ENCODE results near the gene GSTA1. TPM values are rescaled to one million over a fixed set of nuclear protein-coding genes. Genes with fewer than 3 reads are reported as not detected.
"Not testable (repeated sequence)": the region's sequence is repeated elsewhere in the genome, so short reads cannot be mapped to it uniquely, and the experiment has no call there.

Gene GSTA1
- total RNA-seq, 4 donors from 2014 or later: not detected

GRCh38 chr6:52808660-52809059 lies 5.0 kb upstream of the GSTA1 start:
- no peaks in the 10 kb centered on the region for H3K36me3 ChIP-seq

GRCh38 chr6:52802806-52803205 lies 810 bp downstream of the GSTA1 start:
- Histone ChIP-seq H3K4me1 (no peaks in the 10 kb centered on the region), H3K36me3 (no peaks in the 10 kb centered on the region), H3K4me3 (no peak overlapping the region), H3K27me3 (no peaks in the 10 kb centered on the region), H3K9me3 (no peaks in the 10 kb centered on the region), H3K27ac (replicated peaks in 1 of 4) (no peak overlapping the region)
- no peak for DNase-seq (ENCODE audit: extremely low spot score)
- intact Hi-C loops (cut with DNase I): no loop called here
- WGBS: 82% methylated on average over 1 of the region's 1 CpG
- no peak for TF ChIP-seq EP300 (IDR thresholded peaks at IDR 0.05)

More at GRCh38 chr6:52808660-52809059, 5.0 kb upstream of the GSTA1 start:
- WGBS: 89% methylated on average over 5 of the region's 5 CpGs
- Histone ChIP-seq H3K4me1 (no peaks in the 10 kb centered on the region), H3K9me3 (no peaks in the 10 kb centered on the region), H3K4me3 (no peak overlapping the region), H3K27ac (replicated peaks in 1 of 4) (no peak overlapping the region), H3K27me3 (no peaks in the 10 kb centered on the region)
- intact Hi-C loops (cut with DNase I): no loop called here
- TF ChIP-seq POLR2AphosphoS5 (IDR thresholded peaks at IDR 0.05): no peak
- DNase-seq (ENCODE audit: extremely low spot score): no peak

DNA sequence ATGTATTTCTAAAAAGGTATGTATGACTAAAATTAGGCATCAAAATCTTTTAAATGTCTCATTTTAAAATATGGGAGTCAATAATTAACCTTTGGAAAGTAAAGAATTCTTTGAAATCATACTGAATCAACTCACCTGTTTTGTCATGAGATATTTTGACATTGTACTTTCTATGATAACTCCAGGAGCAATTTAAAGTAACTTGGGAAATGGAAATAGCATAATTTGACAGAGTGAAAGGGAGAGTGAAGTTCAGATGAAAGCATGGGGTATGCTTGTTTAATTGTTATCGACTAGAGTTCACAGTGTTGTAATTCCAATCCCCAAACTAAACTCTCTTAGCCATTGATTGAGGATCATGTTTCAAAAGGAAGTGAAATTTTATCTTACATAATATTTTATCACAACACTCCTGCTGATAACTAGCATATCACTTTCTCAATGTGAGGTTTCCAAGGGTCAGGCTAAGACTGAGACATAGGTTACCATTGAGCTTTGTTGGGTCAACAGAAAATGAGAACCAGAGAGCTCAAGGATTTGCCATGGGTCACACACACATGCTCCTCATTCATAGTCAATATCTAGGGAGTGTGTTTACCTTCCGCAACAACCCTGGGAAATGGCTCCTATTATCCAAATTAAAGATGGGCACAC lies 2.3 kb downstream of the GSTA1 start:
- 83% methylated on average over 2 of the region's 2 CpGs for WGBS

GRCh38 chr6:52799272-52799671 lies 4.3 kb downstream of the GSTA1 start:
- H3K27ac ChIP-seq (replicated peaks in 1 of 4); H3K4me3 ChIP-seq; H3K9me3 ChIP-seq; H3K4me1 ChIP-seq; H3K36me3 ChIP-seq; H3K27me3 ChIP-seq; intact Hi-C loops (cut with DNase I); DNase-seq (ENCODE audit: extremely low spot score): not testable (repeated sequence)
- WGBS: 85% methylated on average over 1 of the region's 1 CpG

More for the DNA sequence above, 2.3 kb downstream of the GSTA1 start:
- no peak overlapping the region for H3K4me3 ChIP-seq
- TF ChIP-seq EP300 (IDR thresholded peaks at IDR 0.05) (no peak), CTCF (IDR thresholded peaks at IDR 0.05) (no peak), POLR2A (IDR thresholded peaks at IDR 0.05; ENCODE audit: low read depth) (no peak), POLR2AphosphoS5 (IDR thresholded peaks at IDR 0.05) (no peak)
- no peaks in the 10 kb centered on the region for H3K9me3 ChIP-seq
- no peaks in the 10 kb centered on the region for H3K27me3 ChIP-seq
- no peak overlapping the region for H3K27ac ChIP-seq (replicated peaks in 1 of 4)
- H3K4me1 ChIP-seq: no peaks in the 10 kb centered on the region
- H3K36me3 ChIP-seq: no peaks in the 10 kb centered on the region
- intact Hi-C loops (cut with DNase I): no loop called here
- no peak for DNase-seq (ENCODE audit: extremely low spot score)

GRCh38 chr6:52794366-52794765 lies 9.2 kb downstream of the GSTA1 start:
- H3K27ac ChIP-seq (replicated peaks in 1 of 4); DNase-seq (ENCODE audit: extremely low spot score); intact Hi-C loops (cut with DNase I); H3K9me3 ChIP-seq; H3K27me3 ChIP-seq; H3K4me3 ChIP-seq; H3K36me3 ChIP-seq; H3K4me1 ChIP-seq: not testable (repeated sequence)
- 79% methylated on average over 2 of the region's 2 CpGs for WGBS

- TF ChIP-seq POLR2AphosphoS5 (IDR thresholded peaks at IDR 0.05): no peak
- no peak for TF ChIP-seq CTCF (IDR thresholded peaks at IDR 0.05)
- no peak for TF ChIP-seq EP300 (IDR thresholded peaks at IDR 0.05)
- no peak for TF ChIP-seq POLR2A (IDR thresholded peaks at IDR 0.05; ENCODE audit: low read depth)
- no peak overlapping the region for H3K4me3 ChIP-seq
- intact Hi-C loops (cut with DNase I): no loop called here
- no peak for DNase-seq (ENCODE audit: extremely low spot score)
- no peaks in the 10 kb centered on the region for H3K4me1 ChIP-seq
- peaks cover 0 to 5% (median 0%) of the 10 kb centered on the region in 4 donors for H3K9me3 ChIP-seq
- no peak overlapping the region for H3K27ac ChIP-seq (replicated peaks in 1 of 4)
- H3K36me3 ChIP-seq: no peaks in the 10 kb centered on the region
- 0% methylated on average over 1 of the region's 1 CpG for WGBS
- no peaks in the 10 kb centered on the region for H3K27me3 ChIP-seq
These were observed 12.8 kb downstream of the GSTA1 start for GRCh38 chr6:52790861-52791260.

GRCh38 chr6:52789658-52790057 lies 14.0 kb downstream of the GSTA1 start:
- H3K9me3 ChIP-seq; intact Hi-C loops (cut with DNase I); H3K27ac ChIP-seq (replicated peaks in 1 of 4); DNase-seq (ENCODE audit: extremely low spot score); H3K4me1 ChIP-seq; H3K27me3 ChIP-seq; H3K36me3 ChIP-seq; H3K4me3 ChIP-seq: not testable (repeated sequence)
- 83% methylated on average over 1 of the region's 1 CpG for WGBS
